Pancreas (tissue), 10 donors: ENCODE data around the gene SNX27. TPM values are rescaled to one million over a fixed set of nuclear protein-coding genes. Genes with fewer than 3 reads are reported as not detected.

ENCODE experiments used
- ATAC-seq, 4 donors: fragments of 200-7000 bp; cut with Tn5 transposase; one replicate each; pipeline versions ENCODE4 v1.8.0 to v1.9.1; 2020; ENCODE audit warnings: mild to moderate bottlenecking in 4 of 4, moderate library complexity in 4 of 4
- DNase-seq, 6 donors: peaks; one replicate each; pipeline ENCODE4 v3.0.0-alpha.2; 2020
- FAIRE-seq: peaks from 2 replicates; lab custom pipeline; 2012; peaks lifted over from hg19 to GRCh38; lab: Jason Lieb, UNC
- H3K27ac ChIP-seq, 4 donors: fragments of 200-600 bp; sonication (generic); 1 replicate in 3 of 4; 2 replicates in 1 of 4; pipeline versions ENCODE4 v1.5.0 to v1.8.0; 2020
- H3K27me3 ChIP-seq, 4 donors: fragments of 200-600 bp; one replicate each; pipeline ENCODE4 v1.8.0; 2021
- H3K36me3 ChIP-seq, 3 donors: fragments of 200-600 bp; sonication (generic) in 1 of 3; one replicate each; pipeline versions ENCODE4 v1.5.0 to v1.8.0; 2020 to 2021
- H3K4me1 ChIP-seq, 3 donors: fragments of 200-600 bp; one replicate each; pipeline ENCODE4 v1.8.0; 2021
- H3K4me3 ChIP-seq, 4 donors: fragments of 200-600 bp; sonication (generic) in 2 of 4; one replicate each; pipeline versions ENCODE4 v1.5.0 to v1.8.0; 2020 to 2021
- H3K9me3 ChIP-seq, 4 donors: fragments of 200-600 bp; one replicate each; pipeline ENCODE4 v1.8.0; 2021
- CTCF ChIP-seq, 4 donors: fragments of 200-600 bp; sonication (generic) in 3 of 4; IDR thresholded peaks; one replicate each; pipeline versions ENCODE4 v1.5.0 to v1.8.0; 2021; ENCODE audit warnings: antibody characterized with exemption in 4 of 4
- WGBS, 2 donors: extraction: QIAGEN DNeasy Blood & Tissue Kit; methylation state at CpG; one replicate each; pipeline ENCODE4 v1.1.7; 2013; 5-methylcytosine and 5-hydroxymethylcytosine counted together
- intact Hi-C, 3 donors: fragments of 100-400 bp; cut with DNase I; formaldehyde crosslinking; loops; one replicate each; pipeline versions ENCODE4 v1.11.1 to v1.14.2; 2022
- polyA plus RNA-seq, 2 donors: library from polyadenylated mRNA; stranded (reverse); fragments of 200-250 nt; gene quantifications; one replicate each; pipeline ENCODE4 v1.2.3, GENCODE V29; 2013
- total RNA-seq, 6 donors: library from RNA; stranded (reverse); fragmentation: NEBNext Ultra II Directional in 4 of 6; extraction: Animal tissue kit (Norgen Biotek cat#: 25700) in 4 of 6; gene quantifications; one replicate each; pipeline versions ENCODE4 v1.2.1 to v1.2.4, GENCODE V29; 2021 to 2023
- donor health status: healthy with polysubstance abuse.
- donor health status: DM: no; HTN: no; CAD: no; lungs with moderate emphysema.
- donor health status: DM: no; HTN: no; CAD: no.
- donor health status: control.
- donor health status: control.
- donor health status: Bipolar disorder and iron deficiency.
- donor health status: DM: yes; HTN: yes; CAD: no.
- donor health status: DM: no; HTN: no; CAD: no.
- donor health status: DM: no; HTN: no; CAD: no.
- donor health status: DM: yes; HTN: yes; CAD: no.

Gene SNX27
- total and polyA plus RNA-seq, 8 donors: 5.9 to 23.4 (median 11.9) TPM

GRCh38 chr1:151584278-151584677, 27.6 kb upstream of the SNX27 start:
- ATAC-seq: peak in 1 of 4 donors; percentile 27
- no peaks in the 10 kb centered on the region for H3K4me1 ChIP-seq
- TF ChIP-seq CTCF (IDR thresholded peaks at IDR 0.05): no peak
- intact Hi-C loops: no loop called here
- no peaks in the 10 kb centered on the region for H3K9me3 ChIP-seq
- no peak overlapping the region for H3K4me3 ChIP-seq
- no peak for FAIRE-seq
- no peak for DNase-seq
- peaks cover 0 to 28% (median 7%) of the 10 kb centered on the region in 3 donors for H3K36me3 ChIP-seq
- H3K27ac ChIP-seq: no peak overlapping the region
- WGBS, 2 donors: 65 to 66% methylated on average over 6 of the region's 6 CpGs
- H3K27me3 ChIP-seq: no peaks in the 10 kb centered on the region

GRCh38 chr1:151584780-151585179, 27.1 kb upstream of the SNX27 start:
- Histone ChIP-seq H3K36me3 (peaks cover 0 to 23% (median 7%) of the 10 kb centered on the region in 3 donors), H3K4me3 (no peak overlapping the region), H3K4me1 (no peaks in the 10 kb centered on the region), H3K9me3 (no peaks in the 10 kb centered on the region), H3K27ac (no peak overlapping the region), H3K27me3 (no peaks in the 10 kb centered on the region)
- intact Hi-C loops: no loop called here
- TF ChIP-seq CTCF (IDR thresholded peaks at IDR 0.05): no peak
- WGBS, 2 donors: 67 to 78% methylated on average over 7 of the region's 7 CpGs
- DNase-seq (no peak), ATAC-seq (no peak), FAIRE-seq (no peak)

GRCh38 chr1:151585622-151586021, 26.2 kb upstream of the SNX27 start:
- no peak overlapping the region for H3K27ac ChIP-seq
- no peak overlapping the region for H3K4me3 ChIP-seq
- WGBS, 2 donors: 0 to 64% methylated on average over 1 of the region's 1 CpG
- H3K4me1 ChIP-seq: no peaks in the 10 kb centered on the region
- TF ChIP-seq CTCF (IDR thresholded peaks at IDR 0.05): no peak
- H3K36me3 ChIP-seq: peaks cover 0 to 19% (median 7%) of the 10 kb centered on the region in 3 donors
- no peaks in the 10 kb centered on the region for H3K9me3 ChIP-seq
- ATAC-seq: peak; percentile 32 to 84 (median 72)
- intact Hi-C loops: no loop called here
- FAIRE-seq: no peak
- no peak for DNase-seq
- no peaks in the 10 kb centered on the region for H3K27me3 ChIP-seq

GRCh38 chr1:151590961-151591360, 20.9 kb upstream of the SNX27 start:
- no peak for TF ChIP-seq CTCF (IDR thresholded peaks at IDR 0.05)
- H3K4me1 ChIP-seq: no peaks in the 10 kb centered on the region
- intact Hi-C loops: loop anchor here in 1 of 3 donors (10.0 kb wide), 1 partner anchor 144 kb away; no protein-coding TSS in a partner anchor
- FAIRE-seq (no peak), ATAC-seq (no peak), DNase-seq (no peak)
- H3K27me3 ChIP-seq: no peaks in the 10 kb centered on the region
- 77 to 81% methylated on average over 3 of the region's 3 CpGs for WGBS, 2 donors
- no peak overlapping the region for H3K27ac ChIP-seq
- no peaks in the 10 kb centered on the region for H3K36me3 ChIP-seq
- H3K4me3 ChIP-seq: no peak overlapping the region
- H3K9me3 ChIP-seq: no peaks in the 10 kb centered on the region

- no peak overlapping the region for H3K27ac ChIP-seq
- peak in 3 of 4 donors; percentile 17 to 24 (median 22) for ATAC-seq
- FAIRE-seq: no peak
- no peaks in the 10 kb centered on the region for H3K9me3 ChIP-seq
- intact Hi-C loops: loop anchor here in 2 of 3 donors (2.0 to 10.0 kb wide), 2 partner anchors 141 kb away; no protein-coding TSS in a partner anchor
- DNase-seq: no peak
- no peaks in the 10 kb centered on the region for H3K27me3 ChIP-seq
- 35 to 37% methylated on average over 9 of the region's 9 CpGs for WGBS, 2 donors
- no peaks in the 10 kb centered on the region for H3K4me1 ChIP-seq
- no peaks in the 10 kb centered on the region for H3K36me3 ChIP-seq
- no peak overlapping the region for H3K4me3 ChIP-seq
- no peak for TF ChIP-seq CTCF (IDR thresholded peaks at IDR 0.05)
These were observed 18.1 kb upstream of the SNX27 start for GRCh38 chr1:151593730-151594129.
